Brain microvascular endothelial cell (primary cell): Measurements from ENCODE around the gene CNNM2.

Experiments
- DNase-seq: peaks from one replicate; pipeline ENCODE4 v3.0.0-alpha.2; 2020
- H3K27ac ChIP-seq: fragments of 250-450 bp; sonication (Bioruptor Pico); 2 replicates; pipeline ENCODE4 v1.5.1; 2020; ENCODE audit warnings: mild to moderate bottlenecking, moderate library complexity
- H3K27me3 ChIP-seq: fragments of 250-450 bp; sonication (Bioruptor Pico); replicated peaks from 2 replicates; pipeline ENCODE4 v1.5.1; 2020; ENCODE audit warnings: mild to moderate bottlenecking
- H3K36me3 ChIP-seq: fragments of 250-450 bp; sonication (Bioruptor Pico); replicated peaks from 2 replicates; pipeline ENCODE4 v1.5.1; 2020; ENCODE audit warnings: mild to moderate bottlenecking
- H3K4me3 ChIP-seq: 2 replicates; pipeline ENCODE4 v1.5.1; 2011; ENCODE audit warnings: low read depth, mild to moderate bottlenecking, control low read depth, low read length, moderate library complexity
- in situ Hi-C: cut with HindIII; loops from 2 replicates; pipeline ENCODE4 v1.10.0; 2017; ENCODE audit warnings: low sequenced_read_pairs, low pct_ligation_motif_present
- TF ChIP-seq, protein P1 (sequence below): IDR thresholded peaks from 2 replicates; pipeline ENCODE4 v1.5.1; 2011; ENCODE audit warnings: low read depth, mild to moderate bottlenecking, moderate library complexity, low read length, control low read depth, inconsistent platforms; ENCODE audit errors: missing control alignments

CNNM2 gene

DNA sequence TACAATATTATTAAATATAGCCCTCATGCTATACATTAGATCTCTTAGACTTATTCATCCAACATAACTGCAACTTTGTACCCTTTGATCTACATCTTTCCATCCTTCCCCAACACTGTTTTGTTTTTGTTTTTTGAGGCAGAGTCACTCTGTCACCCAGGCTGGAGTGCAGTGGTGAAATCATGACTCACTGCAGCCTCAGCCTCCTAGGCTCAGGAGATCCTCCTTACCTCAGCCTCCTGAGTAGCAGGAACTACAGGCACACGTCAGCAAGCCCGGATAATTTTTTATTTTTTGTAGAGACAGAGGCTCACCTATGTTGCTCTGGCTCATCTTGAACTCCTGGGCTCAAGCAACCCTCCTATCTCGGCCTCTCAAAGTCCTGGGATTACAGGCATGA, 221.7 kb downstream of the CNNM2 start:
- TF ChIP-seq, protein P1, sequence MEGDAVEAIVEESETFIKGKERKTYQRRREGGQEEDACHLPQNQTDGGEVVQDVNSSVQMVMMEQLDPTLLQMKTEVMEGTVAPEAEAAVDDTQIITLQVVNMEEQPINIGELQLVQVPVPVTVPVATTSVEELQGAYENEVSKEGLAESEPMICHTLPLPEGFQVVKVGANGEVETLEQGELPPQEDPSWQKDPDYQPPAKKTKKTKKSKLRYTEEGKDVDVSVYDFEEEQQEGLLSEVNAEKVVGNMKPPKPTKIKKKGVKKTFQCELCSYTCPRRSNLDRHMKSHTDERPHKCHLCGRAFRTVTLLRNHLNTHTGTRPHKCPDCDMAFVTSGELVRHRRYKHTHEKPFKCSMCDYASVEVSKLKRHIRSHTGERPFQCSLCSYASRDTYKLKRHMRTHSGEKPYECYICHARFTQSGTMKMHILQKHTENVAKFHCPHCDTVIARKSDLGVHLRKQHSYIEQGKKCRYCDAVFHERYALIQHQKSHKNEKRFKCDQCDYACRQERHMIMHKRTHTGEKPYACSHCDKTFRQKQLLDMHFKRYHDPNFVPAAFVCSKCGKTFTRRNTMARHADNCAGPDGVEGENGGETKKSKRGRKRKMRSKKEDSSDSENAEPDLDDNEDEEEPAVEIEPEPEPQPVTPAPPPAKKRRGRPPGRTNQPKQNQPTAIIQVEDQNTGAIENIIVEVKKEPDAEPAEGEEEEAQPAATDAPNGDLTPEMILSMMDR: no peak
- peaks cover 12% of the 10 kb centered on the region for H3K36me3 ChIP-seq
- H3K27ac ChIP-seq: no peak overlapping the region
- no peak for DNase-seq
- in situ Hi-C loops: no loop called here
- H3K4me3 ChIP-seq: no peak overlapping the region
- no peaks in the 10 kb centered on the region for H3K27me3 ChIP-seq
